ENCODE data around the gene TMEM176A. TPM values are rescaled to one million over a fixed set of nuclear protein-coding genes. Genes with fewer than 3 reads are reported as not detected.

Gene TMEM176A
- total RNA-seq, 2 donors from 2014 or later = 0.20 TPM; not detected in 1

DNA sequence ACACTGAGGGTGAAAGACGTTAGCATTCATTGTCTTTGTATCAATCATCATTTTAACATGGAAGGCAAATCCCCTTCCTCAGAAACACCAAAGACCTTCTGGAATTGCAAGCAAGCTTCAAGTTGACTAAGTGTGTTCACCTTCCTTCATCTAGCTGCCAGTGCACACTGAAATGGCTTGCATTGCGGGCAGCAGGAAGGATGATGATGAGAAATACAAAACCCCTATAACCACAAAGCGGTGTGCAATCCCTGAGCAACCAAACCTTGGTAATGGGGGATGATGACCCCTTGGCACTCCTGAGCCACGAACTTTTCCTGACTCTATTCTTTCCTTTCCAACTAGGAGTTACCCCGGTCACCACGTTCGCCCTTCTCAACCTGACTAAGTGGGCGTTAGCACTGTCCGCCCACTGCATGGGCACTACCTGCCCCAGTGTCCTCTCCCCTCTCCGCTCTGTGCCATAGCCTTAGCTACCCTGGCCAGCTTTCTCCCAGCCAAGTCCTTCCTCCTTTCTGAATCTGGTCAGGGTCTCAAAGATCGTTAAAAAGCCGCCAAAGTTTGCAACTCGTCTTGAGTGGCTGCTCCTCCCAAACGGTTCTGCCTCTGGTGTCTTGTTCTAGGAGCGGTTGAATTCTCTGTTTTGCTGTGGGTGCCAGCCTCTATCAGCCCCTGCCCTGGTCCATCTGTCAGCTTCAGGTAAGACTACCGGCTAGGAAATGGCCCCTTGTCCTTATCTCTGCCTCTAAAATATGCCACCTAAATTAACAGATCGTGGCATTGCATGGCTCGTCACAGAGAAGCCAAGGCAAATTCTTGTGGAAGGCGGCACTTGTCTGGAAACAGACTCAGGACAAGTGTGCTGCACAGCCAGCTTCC lies 51.2 kb downstream of the TMEM176A start:
- no peak for DNase-seq
- H3K27ac Mint-ChIP-seq = peak overlapping the region; percentile 24

GRCh38 chr7:150852371-150852905 lies 51.9 kb downstream of the TMEM176A start, which contains the start of gene AOC1:
AOC1 (plus strand) TSS chr7:150852517; CDS start chr7:150856471, 3,954 bp downstream.
- ATAC-seq = no peak
- peaks cover 15% of the 10 kb centered on the region for H3K36me3 Mint-ChIP-seq (ENCODE audit: low read depth)
- peaks cover 71% of the 10 kb centered on the region for H3K27me3 Mint-ChIP-seq
- no peak within 1 kb of the TSS for H3K4me3 Mint-ChIP-seq
- H3K27ac Mint-ChIP-seq = peak within 1 kb of the TSS; percentile 24
- H3K9me3 ChIP-seq (ENCODE audit: control insufficient read depth, low read length, poor library complexity, severe bottlenecking) = no peaks in the 10 kb centered on the region
- peaks cover 8% of the 10 kb centered on the region for H3K4me1 Mint-ChIP-seq
- DNase-seq = no peak

More for the DNA sequence above, 51.2 kb downstream of the TMEM176A start:
- Mint-ChIP-seq H3K4me1 (peaks cover 8% of the 10 kb centered on the region), H3K4me3 (no peak overlapping the region), H3K36me3 (ENCODE audit: low read depth) (peaks cover 15% of the 10 kb centered on the region), H3K27me3 (peaks cover 67% of the 10 kb centered on the region)
- H3K9me3 ChIP-seq (ENCODE audit: control insufficient read depth, low read length, poor library complexity, severe bottlenecking) = no peaks in the 10 kb centered on the region
- no peak for ATAC-seq

- Mint-ChIP-seq H3K4me1 (peaks cover 8% of the 10 kb centered on the region), H3K36me3 (ENCODE audit: low read depth) (peaks cover 15% of the 10 kb centered on the region), H3K27me3 (peaks cover 67% of the 10 kb centered on the region), H3K4me3 (no peak overlapping the region), H3K27ac (no peak overlapping the region)
- ATAC-seq = no peak
- no peak for DNase-seq
- no peaks in the 10 kb centered on the region for H3K9me3 ChIP-seq (ENCODE audit: control insufficient read depth, low read length, poor library complexity, severe bottlenecking)
Observed at GRCh38 chr7:150854066-150855000, 53.8 kb downstream of the TMEM176A start.

Other genes with a start within 250 kb of the TMEM176A start
- 100 to 1,000 TPM in 1 of 2 donors, 10 to 100 TPM in 1; 62.1 to 113 TPM for gene GIMAP4, start 233.4 kb upstream of the TMEM176A start, total RNA-seq
- gene GIMAP6, start 168.4 kb upstream of the TMEM176A start, total RNA-seq = 10 to 100 TPM; 25.5 to 48.3 TPM
- 10 to 100 TPM; 53.7 to 68.2 TPM for gene GIMAP2, start 115.1 kb upstream of the TMEM176A start, total RNA-seq
- gene GIMAP1, start 84.2 kb upstream of the TMEM176A start, total RNA-seq = 10 to 100 TPM; 14.1 to 23.0 TPM
- gene GIMAP5, start 63.4 kb upstream of the TMEM176A start, total RNA-seq = 10 to 100 TPM; 44.1 to 65.3 TPM
- not detected for gene TMEM176B, start 405 bp upstream of the TMEM176A start, total RNA-seq
- not detected for gene AOC1, start 51.7 kb downstream of the TMEM176A start, total RNA-seq
- gene KCNH2, start 177.6 kb downstream of the TMEM176A start, total RNA-seq = 1 to 10 TPM; 2.2 to 5.6 TPM
- gene NOS3, start 190.2 kb downstream of the TMEM176A start, total RNA-seq = 1 to 10 TPM; 9.4 to 9.6 TPM
- 10 to 100 TPM in 1 of 2 donors, 1 to 10 TPM in 1; 5.3 to 12.2 TPM for gene ATG9B, start 223.7 kb downstream of the TMEM176A start, total RNA-seq
- 10 to 100 TPM; 47.7 to 60.1 TPM for gene ABCB8, start 227.7 kb downstream of the TMEM176A start, total RNA-seq
- 1 to 10 TPM; 6.7 to 9.1 TPM for gene ASIC3, start 247.8 kb downstream of the TMEM176A start, total RNA-seq